K562 (cell line): ENCODE results near the gene CRYBB1. TPM values are rescaled to one million over a fixed set of nuclear protein-coding genes. Genes with fewer than 3 reads are reported as not detected.

Source experiments
- ARNT ChIP-seq, 2 experiments: fragments of 450-650 bp; IDR thresholded peaks; 2 replicates each; pipeline ENCODE4 v1.6.1; 2016; ENCODE audit warnings: mild to moderate bottlenecking in 1 of 2
- C11orf30 ChIP-seq: fragments of 450-650 bp; IDR thresholded peaks from 2 replicates; pipeline ENCODE4 v1.6.1; 2016; ENCODE audit warnings: low read depth, mild to moderate bottlenecking
- HMGXB4 ChIP-seq: sonication (generic); formaldehyde crosslinking; IDR thresholded peaks from 2 replicates; pipeline ENCODE4 v1.8.1; 2023; ENCODE audit warnings: mild to moderate bottlenecking, missing genetic modification reagents
- RBM25 ChIP-seq: fragments of 200-400 bp; formaldehyde crosslinking; IDR thresholded peaks from 2 replicates; pipeline ENCODE4 v1.6.1; 2018; ENCODE audit warnings: low read length, low read depth, moderate library complexity; ENCODE audit not compliant: severe bottlenecking
- RERE ChIP-seq: sonication (generic); formaldehyde crosslinking; IDR thresholded peaks from 2 replicates; pipeline ENCODE4 v1.8.0; 2023; ENCODE audit warnings: missing genetic modification reagents, mild to moderate bottlenecking, borderline replicate concordance
- TBL1XR1 ChIP-seq, 2 experiments: IDR thresholded peaks; 2 replicates each; pipeline ENCODE4 v1.6.1; 2012; ENCODE audit warnings: improper control_type of control experiment in 2 of 2, low read length in 2 of 2, mild to moderate bottlenecking in 1 of 2
- ZNF639 ChIP-seq, 2 experiments: fragments of 200-800 bp in 1 of 2; sonication (Bioruptor generic) in 1 of 2; sonication (generic) in 1 of 2; formaldehyde crosslinking in 1 of 2; IDR thresholded peaks in 1 of 2; conservative IDR thresholded peaks in 1 of 2; 2 replicates each; pipeline versions ENCODE4 v1.5.0 to v1.6.1; 2016 to 2020; ENCODE audit warnings: missing compliant biosample characterization in 1 of 2, missing genetic modification characterization in 1 of 2, missing genetic modification reagents in 1 of 2
- polyA plus RNA-seq, 8 experiments: library from polyadenylated mRNA; depleted of rRNA in 4 of 8; stranded (reverse) in 5 of 8; unstranded in 3 of 8; fragments of >200 nt; fragmentation: Nextera tagmentation in 2 of 8; fragmentation: Illumina TruSeq in 1 of 8; extraction: Ambion mirVana in 2 of 8; extraction: Trizol in 1 of 8; gene quantifications; 2 replicates each; pipeline versions ENCODE4 v1.2.1 to v1.2.3, GENCODE V29; 2011 to 2014; ENCODE audit warnings: inconsistent platforms in 1 of 8, missing spikeins in 1 of 8
- total RNA-seq, 7 experiments: library from RNA; depleted of rRNA in 6 of 7; stranded (reverse); fragments of >200 nt in 6 of 7; fragmentation: Illumina TruSeq in 2 of 7; extraction: Trizol in 2 of 7; gene quantifications; 2 replicates each; pipeline versions ENCODE4 v1.2.1 to v1.2.3, GENCODE V29; 2011 to 2021; ENCODE audit warnings: low replicate concordance in 1 of 7

The CRYBB1 gene
- total and polyA plus RNA-seq, 9 of the 15 experiments (the other 6 are each of a cell fraction or from before 2014, with no cell fraction given): 0.16 to 0.45 (median 0.33) TPM; not detected in 2

GRCh38 chr22:26587991-26588613 lies 29.7 kb downstream of the CRYBB1 start (continued):
- TF ChIP-seq RERE (CRISPR knock-in tag): no peak
- no peak for TF ChIP-seq HMGXB4 (CRISPR knock-in tag)
- peak; percentile 89 for TF ChIP-seq C11orf30
- peak; percentile 22 for TF ChIP-seq RBM25
- 0 out of 4 replicates have a peak, but pooled peaks of 1 of the 2 experiments have one; percentile 37 for TF ChIP-seq ARNT (IDR thresholded peaks at IDR 0.05)
- 0 out of 4 replicates have a peak, but pooled peaks of 1 of the 2 experiments have one; percentile 25 for TF ChIP-seq ZNF639 (CRISPR knock-in tag; conservative IDR thresholded peaks at IDR 0.05 in 1 of 2, IDR thresholded peaks at IDR 0.05 in 1 of 2)
- TF ChIP-seq TBL1XR1 (IDR thresholded peaks at IDR 0.05; ENCODE audit: low read length in 2 of 2): peak in 1 of 2 experiments; percentile 54; a peak in 1 of 4 replicates
